K562 treated with DMSO at 1 percent for 24 hours (cell line): ENCODE measurements around the gene DCST2. TPM values are rescaled to one million over a fixed set of nuclear protein-coding genes. Genes with fewer than 3 reads are reported as not detected.

Experiments used
- total RNA-seq: library from RNA; unstranded; fragments of 300-600 nt; gene quantifications from 2 replicates; pipeline ENCODE4 v1.2.3, GENCODE V29; 2022; ENCODE audit warnings: low read depth; ENCODE audit not compliant: insufficient read depth

The DCST2 gene
- total RNA-seq: 0.68 and 2.1 TPM in 2 replicates

DNA sequence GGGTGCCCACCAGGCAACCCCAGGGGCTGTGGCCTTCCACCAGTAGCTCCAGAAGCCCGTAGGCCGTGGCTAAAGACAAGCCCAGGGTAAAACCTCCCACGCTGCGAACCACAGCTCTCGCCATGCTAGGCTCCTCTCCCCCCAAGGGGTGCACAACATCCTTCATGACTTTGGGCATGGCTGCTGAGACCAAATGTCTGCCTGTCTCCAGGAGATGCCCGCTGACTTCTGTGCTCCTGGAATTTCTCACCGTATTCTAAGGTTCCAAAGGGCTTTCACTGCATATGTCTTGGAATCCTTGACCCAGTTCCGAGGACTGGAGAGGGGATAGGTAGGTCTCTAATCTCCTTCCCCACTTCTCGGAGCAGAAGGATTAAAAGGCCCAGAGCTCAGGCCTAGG is at the start of gene DCST2, which contains the start of gene DCST1:
TSS of gene DCST2 (minus strand) at position 258 of the 400 bp plus-strand sequence. CDS start at position 178, 80 bp downstream.
TSS of gene DCST1 (plus strand) at position 301 of the 400 bp plus-strand sequence. CDS start 213 bp downstream, outside the sequence.

DNA sequence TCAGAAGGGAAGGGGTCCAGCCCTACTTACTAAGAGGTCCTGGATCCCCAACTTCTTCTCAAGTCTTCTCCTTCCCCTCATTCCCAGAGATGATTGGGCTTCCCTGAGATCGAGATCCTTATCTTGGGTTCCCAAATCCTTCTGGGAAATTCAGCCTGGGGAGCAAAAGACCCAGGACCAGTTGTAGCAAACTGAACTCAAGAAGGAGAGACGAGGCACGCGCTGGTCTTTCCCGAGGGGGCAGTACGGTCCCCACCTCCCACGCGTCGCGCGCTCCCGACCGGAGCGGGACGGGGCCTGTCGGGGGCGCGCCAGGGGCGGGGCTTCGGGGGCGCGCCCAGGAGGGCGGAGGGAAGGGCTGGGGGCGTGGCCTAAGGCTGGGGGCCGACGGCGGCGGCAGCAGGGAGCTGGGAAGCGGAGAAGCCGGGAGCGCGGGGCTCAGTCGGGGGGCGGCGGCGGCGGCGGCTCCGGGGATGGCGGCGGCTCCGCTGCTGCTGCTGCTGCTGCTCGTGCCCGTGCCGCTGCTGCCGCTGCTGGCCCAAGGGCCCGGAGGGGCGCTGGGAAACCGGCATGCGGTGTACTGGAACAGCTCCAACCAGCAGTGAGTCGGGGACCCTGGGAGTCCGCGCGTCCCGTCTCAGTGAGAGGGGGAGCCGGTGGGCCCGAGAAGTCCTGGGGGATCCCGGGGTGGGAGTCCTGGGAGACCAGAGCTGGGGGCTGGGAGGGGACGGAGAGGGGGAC is 45.1 kb upstream of the DCST2 start, which contains the start of gene EFNA3:
TSS of gene EFNA3 (plus strand) at position 369 of the 741 bp plus-strand sequence. CDS start at position 474, 105 bp downstream.

DNA sequence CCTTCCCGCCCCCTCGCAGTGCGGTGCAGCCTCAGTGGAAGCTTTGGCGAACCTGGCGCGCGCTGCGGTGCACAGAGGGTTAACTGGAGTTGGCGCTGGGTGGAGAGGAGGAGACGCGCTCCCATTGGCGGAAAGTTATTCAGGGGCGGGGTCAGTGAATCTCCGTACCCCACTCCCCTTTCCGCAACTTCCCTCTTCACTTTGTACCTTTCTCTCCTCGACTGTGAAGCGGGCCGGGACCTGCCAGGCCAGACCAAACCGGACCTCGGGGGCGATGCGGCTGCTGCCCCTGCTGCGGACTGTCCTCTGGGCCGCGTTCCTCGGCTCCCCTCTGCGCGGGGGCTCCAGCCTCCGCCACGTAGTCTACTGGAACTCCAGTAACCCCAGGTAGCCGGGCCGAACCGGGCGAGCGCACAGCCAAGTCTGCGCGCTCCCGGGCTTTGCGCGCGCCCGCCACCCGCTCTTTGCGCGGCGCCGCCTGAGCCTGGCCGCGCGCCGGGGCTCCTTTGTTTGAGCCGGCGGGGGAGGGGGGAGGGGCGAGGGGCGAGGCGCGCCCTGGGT is 30.0 kb upstream of the DCST2 start, which contains the start of gene EFNA4:
TSS of gene EFNA4 (plus strand) at position 191 of the 561 bp plus-strand sequence. CDS start at position 275, 84 bp downstream.

DNA sequence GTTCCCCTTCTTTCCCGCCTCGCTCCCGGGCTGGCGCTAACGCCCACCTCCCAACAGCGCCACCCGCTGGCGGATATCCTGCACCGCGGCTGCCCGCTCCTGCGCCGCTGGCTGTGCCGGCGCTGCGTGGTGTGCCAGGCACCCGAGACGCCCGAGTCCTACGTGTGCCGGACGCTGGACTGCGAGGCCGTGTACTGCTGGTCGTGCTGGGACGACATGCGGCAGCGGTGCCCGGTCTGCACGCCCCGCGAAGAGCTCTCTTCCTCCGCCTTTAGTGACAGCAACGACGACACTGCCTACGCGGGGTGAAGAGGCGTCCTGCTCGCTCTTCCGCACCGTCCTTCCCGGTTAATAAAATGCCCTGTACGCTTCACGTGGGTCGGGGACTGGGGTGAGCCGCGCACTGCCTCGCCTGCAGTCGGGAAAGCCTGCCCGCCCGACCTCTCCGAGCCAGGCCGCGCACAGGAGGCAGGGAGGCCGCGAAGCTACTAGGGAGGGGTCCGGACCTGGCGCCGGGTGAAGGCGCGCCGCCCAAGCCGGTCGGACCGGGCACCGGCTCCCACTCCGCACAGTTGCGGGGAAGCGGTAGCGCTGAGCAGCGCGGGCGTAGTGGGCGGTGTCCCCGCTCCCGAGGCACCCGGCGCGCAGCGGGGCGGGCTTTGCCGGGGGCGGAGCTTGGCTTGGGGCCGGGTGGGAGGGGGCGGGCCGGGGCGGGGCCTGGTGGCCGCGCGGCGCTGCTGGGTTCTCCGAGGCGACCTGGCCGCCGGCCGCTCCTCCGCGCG is 17.2 kb upstream of the DCST2 start, which contains the start of gene ADAM15:
TSS of gene ADAM15 (plus strand) at position 757 of the 782 bp plus-strand sequence. CDS start 71 bp downstream, outside the sequence.

DNA sequence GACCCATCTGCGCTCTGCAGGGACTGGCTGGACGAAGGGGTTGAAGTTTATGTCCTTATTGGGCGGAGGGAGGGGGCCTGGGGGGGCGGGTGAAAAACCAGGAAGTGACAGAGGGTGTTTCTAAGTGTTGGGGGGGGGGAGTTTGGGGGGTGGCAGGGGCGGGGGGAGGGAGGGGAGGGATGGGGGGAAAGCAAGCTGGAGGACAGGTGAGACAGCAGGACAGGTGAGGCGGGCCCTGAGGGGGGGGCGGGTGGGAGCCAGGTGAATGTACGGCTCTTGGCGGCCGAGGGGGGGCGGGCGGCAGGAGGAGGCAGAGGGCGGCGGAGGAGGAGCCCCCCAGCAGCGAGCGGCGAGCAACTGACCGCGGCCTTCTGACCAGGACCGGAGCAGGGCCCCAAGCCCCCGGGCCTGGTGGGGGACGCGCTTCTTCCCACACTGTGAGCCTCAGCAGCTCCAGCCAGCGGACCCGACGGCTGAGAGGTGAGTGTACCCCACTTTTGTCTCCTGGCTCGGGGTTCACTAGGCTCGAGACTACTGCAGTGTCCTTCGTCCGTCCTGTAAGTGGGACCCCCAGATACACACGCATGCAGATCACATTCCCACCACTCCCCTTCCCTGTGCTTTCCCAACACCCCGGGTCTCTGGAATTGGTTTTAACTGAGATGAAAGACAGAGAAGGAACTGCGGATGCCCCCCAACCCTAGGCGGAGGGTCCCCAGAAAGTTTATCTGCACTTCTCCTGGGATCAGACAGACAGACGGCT is 30.9 kb downstream of the DCST2 start, which contains the start of gene ZBTB7B:
TSS of gene ZBTB7B (plus strand) at position 339 of the 763 bp plus-strand sequence. CDS start 11,859 bp downstream, outside the sequence.

DNA sequence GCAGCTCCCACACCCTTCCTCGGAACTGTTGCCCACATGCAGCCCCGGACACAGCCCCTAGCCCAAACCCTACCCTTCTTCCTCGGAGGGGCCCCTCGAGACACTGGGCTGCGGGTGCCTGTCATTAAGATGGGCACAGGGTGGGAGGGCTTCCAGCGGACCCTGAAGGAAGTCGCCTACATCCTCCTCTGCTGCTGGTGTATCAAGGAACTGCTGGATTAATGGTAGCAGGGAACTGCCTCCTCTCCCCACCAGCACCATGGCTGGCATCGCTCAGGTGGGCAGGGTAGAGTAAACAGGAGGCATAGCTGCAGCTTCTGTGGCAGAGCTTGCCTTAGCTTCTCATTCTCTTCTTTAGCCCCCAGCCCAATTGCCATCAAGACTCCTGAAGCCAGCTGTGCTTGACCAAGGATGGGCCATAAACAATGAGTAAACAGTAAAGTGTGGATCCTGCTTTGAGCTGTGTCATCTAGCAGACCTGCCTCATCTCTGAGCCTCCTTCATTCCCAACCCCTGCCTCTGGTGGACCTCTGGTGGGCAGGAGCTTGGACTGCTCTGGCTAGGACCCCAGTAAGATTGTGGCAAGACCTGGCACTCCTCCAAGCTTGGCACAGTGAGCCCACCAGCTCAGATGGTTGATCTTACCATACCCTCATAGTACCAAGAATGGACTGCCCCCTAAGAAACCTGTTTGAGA is 39.9 kb downstream of the DCST2 start, which contains the start of gene LENEP:
TSS of gene LENEP (plus strand) at position 15 of the 697 bp plus-strand sequence. CDS start at position 37, 22 bp downstream.

DNA sequence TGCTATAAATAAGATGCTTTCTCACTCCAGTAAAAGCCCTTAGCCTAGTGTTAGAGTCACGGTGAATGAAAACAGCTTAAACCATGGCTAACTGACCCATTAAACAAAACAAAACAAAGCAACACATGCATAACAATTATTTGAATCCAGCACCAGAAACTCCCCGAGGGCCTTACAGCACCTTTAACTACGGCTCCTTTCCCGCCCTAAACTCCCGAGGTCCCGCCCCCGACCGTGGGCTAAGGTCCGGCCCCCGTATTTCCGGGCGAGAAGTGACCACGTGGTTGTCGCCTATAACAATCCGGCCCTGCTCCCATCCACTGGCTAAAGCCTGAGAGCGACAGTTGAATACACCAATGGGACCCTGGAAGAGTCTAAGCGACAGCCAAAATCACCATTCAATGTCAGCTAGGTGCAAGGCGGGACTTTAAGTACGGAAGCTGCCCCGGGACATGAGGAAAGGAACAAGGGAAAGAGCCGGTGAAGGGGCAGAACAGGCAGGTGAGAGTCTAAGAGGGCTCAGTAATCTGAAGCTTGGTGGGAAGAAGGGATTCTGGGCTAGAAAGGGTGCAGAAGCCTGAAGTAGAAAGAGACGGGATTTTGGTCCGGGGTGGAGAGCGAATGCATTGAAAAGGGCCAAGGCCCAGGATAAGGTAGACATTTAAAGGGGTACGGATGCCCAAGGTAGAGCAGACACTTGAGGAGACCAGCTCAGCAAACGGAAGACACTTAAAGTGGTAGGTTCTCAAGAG is 50.5 kb downstream of the DCST2 start, which contains the start of gene FLAD1:
TSS of gene FLAD1 (plus strand) at position 448 of the 752 bp plus-strand sequence. CDS start 351 bp downstream, outside the sequence.

DNA sequence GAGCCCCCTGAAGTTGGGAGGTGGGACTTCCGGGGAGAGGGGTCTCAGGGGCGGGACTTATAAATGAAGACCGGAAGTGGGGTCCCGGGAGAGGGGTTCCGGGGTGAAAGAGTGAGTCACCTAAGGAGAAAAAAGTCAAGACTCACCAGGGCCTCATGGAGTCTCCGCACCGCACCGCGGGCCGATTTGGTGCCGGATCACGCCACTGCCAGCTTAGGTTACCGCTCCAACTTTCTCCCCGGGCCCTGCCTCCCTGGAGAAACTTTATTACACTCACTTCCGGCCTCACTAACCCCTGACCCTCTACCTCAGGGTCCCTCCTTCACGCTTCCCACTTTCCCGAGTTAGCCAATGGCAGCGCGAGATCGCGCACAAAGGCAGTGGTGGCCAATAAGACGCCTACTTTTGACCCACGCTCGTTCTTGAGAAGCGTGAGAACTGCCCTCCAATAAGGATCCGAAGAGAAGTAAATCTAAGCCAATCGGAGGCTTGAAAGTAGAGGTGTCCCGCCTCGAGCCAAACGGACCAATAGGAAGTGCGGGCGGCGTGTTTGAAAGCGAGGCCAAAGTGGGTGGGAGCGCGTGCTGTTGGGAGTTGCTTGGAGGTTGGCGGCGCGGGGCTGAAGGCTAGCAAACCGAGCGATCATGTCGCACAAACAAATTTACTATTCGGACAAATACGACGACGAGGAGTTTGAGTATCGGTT is 59.3 kb downstream of the DCST2 start, which contains the start of gene CKS1B:
TSS of gene CKS1B (plus strand) at position 580 of the 706 bp plus-strand sequence. CDS start at position 645, 65 bp downstream.

DNA sequence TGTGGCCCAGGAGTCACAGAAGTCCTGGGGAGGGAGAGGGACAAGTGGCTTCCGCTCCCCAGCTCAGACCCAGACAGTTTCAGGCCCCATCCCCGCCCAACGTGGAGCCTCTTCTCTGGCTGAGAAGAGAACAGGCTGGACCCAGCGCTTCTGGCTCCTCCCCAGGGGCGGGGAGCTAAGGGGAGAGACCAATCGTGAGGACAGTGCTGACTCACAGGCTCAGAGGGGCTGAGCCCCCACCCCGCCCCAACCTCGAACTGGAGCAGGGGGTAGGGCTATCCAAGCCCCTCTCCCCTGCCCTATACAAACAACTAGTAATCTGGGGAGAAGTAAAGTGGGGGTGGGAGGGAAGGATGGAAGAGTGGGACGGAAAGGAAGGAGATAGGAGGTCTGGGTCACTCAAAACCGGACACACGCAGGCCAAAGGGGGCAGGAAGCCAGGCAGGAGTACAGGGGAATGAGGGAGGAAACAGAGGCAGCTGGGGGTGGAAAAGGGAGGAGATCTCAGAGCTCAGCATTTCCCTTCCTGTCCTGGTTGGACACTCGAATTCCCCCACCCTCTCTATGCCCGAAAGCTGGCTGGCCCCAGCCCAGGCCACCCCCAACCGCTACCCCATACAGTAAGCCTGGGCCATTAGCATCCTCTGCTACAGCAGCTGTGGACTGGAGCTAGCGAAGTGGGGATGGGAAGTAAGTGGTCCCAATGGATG is 62.8 kb downstream of the DCST2 start, which contains the start of gene SHC1:
TSS of gene SHC1 (minus strand) at position 117 of the 710 bp plus-strand sequence. CDS start 221 bp downstream, outside the sequence.

Other genes starting within 250 kb of the DCST2 start
- 0.02 TPM in 1 of 2 replicates, not detected in the other for gene KCNN3, start 163.5 kb downstream of the DCST2 start, total RNA-seq
- 22.5 and 25.3 TPM in 2 replicates for gene PMVK, start 97.1 kb downstream of the DCST2 start, total RNA-seq
- gene PBXIP1, start 77.7 kb downstream of the DCST2 start, total RNA-seq: 22.6 and 23.0 TPM in 2 replicates
- 49.1 and 50.8 TPM in 2 replicates for gene PYGO2, start 72.0 kb downstream of the DCST2 start, total RNA-seq
- 53.7 and 61.2 TPM in 2 replicates for gene SHC1, start 63.0 kb downstream of the DCST2 start, total RNA-seq
- gene CKS1B, start 59.1 kb downstream of the DCST2 start, total RNA-seq: 334 and 346 TPM in 2 replicates
- 45.3 and 54.6 TPM in 2 replicates for gene FLAD1, start 50.4 kb downstream of the DCST2 start, total RNA-seq
- not detected in 2 replicates for gene LENEP, start 40.2 kb downstream of the DCST2 start, total RNA-seq
- gene ZBTB7B, start 31.0 kb downstream of the DCST2 start, total RNA-seq: 41.9 and 50.3 TPM in 2 replicates
- not detected in 2 replicates for gene DCST1, start within 50 bp of the DCST2 start, total RNA-seq
- 60.0 and 63.6 TPM in 2 replicates for gene ADAM15, start 17.5 kb upstream of the DCST2 start, total RNA-seq
- gene EFNA4, start 30.0 kb upstream of the DCST2 start, total RNA-seq: 16.7 and 17.6 TPM in 2 replicates
- 5.8 and 5.9 TPM in 2 replicates for gene EFNA3, start 45.1 kb upstream of the DCST2 start, total RNA-seq
- gene EFNA1, start 94.1 kb upstream of the DCST2 start, total RNA-seq: 4.9 and 5.8 TPM in 2 replicates
- gene SLC50A1, start 102.1 kb upstream of the DCST2 start, total RNA-seq: 107 and 111 TPM in 2 replicates
- gene DPM3, start 106.8 kb upstream of the DCST2 start, total RNA-seq: 97.5 and 132 TPM in 2 replicates
- 319 and 328 TPM in 2 replicates for gene KRTCAP2, start 139.5 kb upstream of the DCST2 start, total RNA-seq
- not detected in 2 replicates for gene TRIM46, start 140.1 kb upstream of the DCST2 start, total RNA-seq
- 4.2 and 4.4 TPM in 2 replicates for gene THBS3, start 174.1 kb upstream of the DCST2 start, total RNA-seq
- 72.4 and 82.0 TPM in 2 replicates for gene MTX1, start 174.9 kb upstream of the DCST2 start, total RNA-seq
- gene ENTREP3, start 221.7 kb upstream of the DCST2 start, total RNA-seq: 38.1 and 40.6 TPM in 2 replicates
- gene SCAMP3, start 228.6 kb upstream of the DCST2 start, total RNA-seq: 123 and 125 TPM in 2 replicates
- 33.3 and 42.5 TPM in 2 replicates for gene CLK2, start 239.7 kb upstream of the DCST2 start, total RNA-seq
- gene HCN3, start 243.7 kb upstream of the DCST2 start, total RNA-seq: 5.9 and 6.2 TPM in 2 replicates